Caco-2 (cell line): Measurements from ENCODE around the gene KLB. TPM values are rescaled to one million over a fixed set of nuclear protein-coding genes. Genes with fewer than 3 reads are reported as not detected.

Source experiments
- BruUV-seq: library from RNA; stranded (reverse); fragments of 400-500 nt; replicated peaks from 2 replicates; lab custom pipeline; 2021; lab: Mats Ljungman, UMichigan
- CTCF ChIA-PET: fragments of 300-600 bp; sonication (Branson Sonifier 250); formaldehyde crosslinking; loops from one replicate; lab custom pipeline; 2022; ENCODE audit warnings: antibody characterized with exemption; lab: Charles Lee
- POLR2A ChIA-PET: fragments of 300-600 bp; sonication (Branson Sonifier 250); formaldehyde crosslinking; loops from one replicate; lab custom pipeline; 2022; ENCODE audit warnings: antibody characterized with exemption; lab: Charles Lee
- DNase-seq, 2 experiments: peaks; one replicate each; pipeline versions ENCODE4 v3.0.0 to v3.0.0-alpha.2; 2020 to 2022
- H3K27me3 ChIP-seq: replicated peaks from 2 replicates; pipeline ENCODE4 v1.6.0; 2011; ENCODE audit warnings: low read length; ENCODE audit not compliant: control insufficient read depth, insufficient read depth
- H3K36me3 ChIP-seq: 2 replicates; pipeline ENCODE4 v1.5.1; 2011; ENCODE audit warnings: low read length; ENCODE audit not compliant: control insufficient read depth, insufficient read depth
- H3K4me1 ChIP-seq: fragments of 250-450 bp; sonication (Bioruptor Pico); 2 replicates; pipeline ENCODE4 v1.5.1; 2020; ENCODE audit warnings: mild to moderate bottlenecking
- H3K4me3 ChIP-seq: 2 replicates; pipeline ENCODE4 v1.5.1; 2011; ENCODE audit warnings: low read depth, mild to moderate bottlenecking, control low read depth, low read length
- H3K9me3 ChIP-seq: fragments of 250-450 bp; sonication (Bioruptor Pico); 2 replicates; pipeline ENCODE4 v1.5.1; 2020; ENCODE audit warnings: mild to moderate bottlenecking, moderate library complexity
- H3K27ac Mint-ChIP-seq: one replicate; pipeline ENCODE4 v1.8.0; 2022; ENCODE audit warnings: mixed read lengths; ENCODE audit not compliant: unreplicated experiment
- H3K27me3 Mint-ChIP-seq: one replicate; pipeline ENCODE4 v1.8.0; 2022; ENCODE audit warnings: mixed read lengths; ENCODE audit not compliant: insufficient read depth, unreplicated experiment
- H3K36me3 Mint-ChIP-seq: one replicate; pipeline ENCODE4 v1.8.0; 2022; ENCODE audit warnings: mild to moderate bottlenecking, mixed read lengths; ENCODE audit not compliant: insufficient read depth, unreplicated experiment
- H3K4me1 Mint-ChIP-seq: one replicate; pipeline ENCODE4 v1.8.0; 2022; ENCODE audit warnings: low read depth, mixed read lengths; ENCODE audit not compliant: unreplicated experiment
- H3K4me3 Mint-ChIP-seq: one replicate; pipeline ENCODE4 v1.8.0; 2022; ENCODE audit warnings: mild to moderate bottlenecking, moderate library complexity, mixed read lengths; ENCODE audit not compliant: unreplicated experiment
- H3K9me3 Mint-ChIP-seq: one replicate; pipeline ENCODE4 v1.8.0; 2022; ENCODE audit warnings: mixed read lengths; ENCODE audit not compliant: unreplicated experiment
- CTCF ChIP-seq, 2 experiments: fragments of 200-600 bp in 1 of 2; IDR thresholded peaks; 1 replicate in 1 of 2; 2 replicates in 1 of 2; pipeline versions ENCODE4 v1.5.1 to v1.8.0; 2011 to 2022; ENCODE audit warnings: antibody characterized with exemption in 1 of 2, control low read depth in 1 of 2, inconsistent platforms in 1 of 2, low read depth in 1 of 2, low read length in 1 of 2, mild to moderate bottlenecking in 1 of 2, moderate library complexity in 1 of 2; ENCODE audit not compliant: insufficient read depth in 1 of 2, severe bottlenecking in 1 of 2, unreplicated experiment in 1 of 2
- intact Hi-C: fragments of 100-400 bp; cut with micrococcal nuclease; formaldehyde crosslinking; loops from one replicate; pipeline ENCODE4 v1.10.0; 2022; ENCODE audit not compliant: unreplicated experiment
- total RNA-seq: library from RNA; stranded (reverse); gene quantifications from 2 replicates; pipeline ENCODE4 v1.2.3, GENCODE V29; 2022

The KLB gene
- total RNA-seq, 1 experiment from 2014 or later, result 2.2 TPM

- Mint-ChIP-seq H3K27me3 (no peaks in the 10 kb centered on the region), H3K9me3 (no peaks in the 10 kb centered on the region), H3K4me3 (no peak overlapping the region), H3K27ac (peak overlapping the region; percentile 77), H3K4me1 (peaks cover 16% of the 10 kb centered on the region), H3K36me3 (peaks cover 92% of the 10 kb centered on the region)
- H3K9me3 ChIP-seq, result no peaks in the 10 kb centered on the region
- H3K36me3 ChIP-seq, result peaks cover 9% of the 10 kb centered on the region
- intact Hi-C loops, result loop anchor here (5.0 to 10.0 kb wide), 2 partner anchors 84 to 547 kb away; partner anchors contain the start of gene RFC1
- peaks cover 17% of the 10 kb centered on the region for H3K4me1 ChIP-seq
- no peak for TF ChIP-seq CTCF (IDR thresholded peaks at IDR 0.05; ENCODE audit: insufficient read depth in 1 of 2, low read depth in 1 of 2, low read length in 1 of 2, severe bottlenecking in 1 of 2, unreplicated experiment in 1 of 2)
- no peaks in the 10 kb centered on the region for H3K27me3 ChIP-seq
- POLR2A ChIA-PET, result interaction anchor here (0.5 kb wide), 1 partner anchor 270 kb away, joined by 6 read pairs; no protein-coding TSS in a partner anchor
- CTCF ChIA-PET, result no interaction called here
- no peak overlapping the region for H3K4me3 ChIP-seq
- BruUV-seq, result no TSS peak
- DNase-seq, result no peak
Observed at GRCh38 chr4:39451423-39452023, 44.8 kb downstream of the KLB start.

- Mint-ChIP-seq H3K36me3 (peaks cover 94% of the 10 kb centered on the region), H3K4me1 (peaks cover 22% of the 10 kb centered on the region), H3K27ac (peak overlapping the region; percentile 77), H3K9me3 (no peaks in the 10 kb centered on the region), H3K4me3 (no peak overlapping the region), H3K27me3 (no peaks in the 10 kb centered on the region)
- intact Hi-C loops, result loop anchor here (5.0 to 10.0 kb wide), 2 partner anchors 85 to 548 kb away; partner anchors contain the start of gene RFC1
- H3K27me3 ChIP-seq, result no peaks in the 10 kb centered on the region
- no TSS peak for BruUV-seq
- no peak for TF ChIP-seq CTCF (IDR thresholded peaks at IDR 0.05; ENCODE audit: insufficient read depth in 1 of 2, low read depth in 1 of 2, low read length in 1 of 2, severe bottlenecking in 1 of 2, unreplicated experiment in 1 of 2)
- no peak for DNase-seq
- peaks cover 14% of the 10 kb centered on the region for H3K36me3 ChIP-seq
- ChIA-PET CTCF (interaction anchor here (0.6 kb wide), 1 partner anchor 52 kb away, joined by 3 read pairs; no protein-coding TSS in a partner anchor), POLR2A (interaction anchor here (0.6 kb wide), 1 partner anchor 549 kb away, joined by 6 read pairs; no protein-coding TSS in a partner anchor)
- no peaks in the 10 kb centered on the region for H3K9me3 ChIP-seq
- H3K4me1 ChIP-seq, result peaks cover 22% of the 10 kb centered on the region
- H3K4me3 ChIP-seq, result no peak overlapping the region
Observed at GRCh38 chr4:39452153-39452859, 45.6 kb downstream of the KLB start.

DNA sequence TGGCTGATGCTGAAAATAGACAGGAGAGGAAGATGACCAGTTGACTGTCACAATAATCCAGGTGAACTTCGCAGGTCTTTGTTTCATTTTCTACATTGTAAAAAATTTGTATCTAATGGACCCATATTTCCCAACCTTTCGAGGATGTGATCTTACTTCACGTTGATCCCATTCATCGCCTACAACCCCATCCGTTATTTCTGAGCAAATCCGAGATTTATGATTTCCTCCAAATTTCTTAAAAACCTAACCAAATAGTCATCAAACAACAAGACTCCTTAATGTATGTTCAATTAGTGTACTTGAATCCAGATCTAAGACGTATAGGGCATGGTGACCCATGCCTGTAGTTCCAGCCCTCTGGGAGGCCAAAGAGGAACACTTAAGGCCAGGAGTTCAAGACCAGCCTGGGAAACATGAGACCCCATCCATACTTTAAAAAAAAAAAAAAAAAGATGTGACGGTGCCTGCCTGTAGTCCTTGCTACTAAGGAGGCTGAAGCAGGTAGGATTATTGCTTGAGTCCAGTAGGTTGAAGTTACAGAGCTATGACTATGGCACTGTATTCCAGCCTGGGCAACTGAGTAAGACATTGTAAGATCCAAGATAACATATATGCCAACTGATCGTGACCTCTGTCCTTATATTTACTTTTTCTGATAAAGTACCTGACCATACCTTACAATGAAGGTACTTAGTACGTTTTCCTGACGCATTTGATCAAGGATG lies 46.3 kb downstream of the KLB start:
- TF ChIP-seq CTCF (IDR thresholded peaks at IDR 0.05; ENCODE audit: insufficient read depth in 1 of 2, low read depth in 1 of 2, low read length in 1 of 2, severe bottlenecking in 1 of 2, unreplicated experiment in 1 of 2), result no peak
- Mint-ChIP-seq H3K27ac (no peak overlapping the region), H3K4me3 (no peak overlapping the region), H3K27me3 (no peaks in the 10 kb centered on the region), H3K36me3 (peaks cover 94% of the 10 kb centered on the region), H3K4me1 (peaks cover 22% of the 10 kb centered on the region), H3K9me3 (no peaks in the 10 kb centered on the region)
- Histone ChIP-seq H3K9me3 (no peaks in the 10 kb centered on the region), H3K36me3 (peaks cover 14% of the 10 kb centered on the region), H3K4me3 (no peak overlapping the region), H3K4me1 (peaks cover 26% of the 10 kb centered on the region), H3K27me3 (no peaks in the 10 kb centered on the region)
- no TSS peak for BruUV-seq
- DNase-seq, result no peak
- intact Hi-C loops, result loop anchor here (5.0 to 10.0 kb wide), 2 partner anchors 86 to 548 kb away; partner anchors contain the start of gene RFC1
- POLR2A ChIA-PET, result no interaction called here
- CTCF ChIA-PET, result no interaction called here
